ENCODE results near the gene MUC20.
A peak's percentile ranks its signal among the peaks of the same experiment; 100 is the strongest.
"Not testable (repeated sequence)": the region's sequence is repeated elsewhere in the genome, so short reads cannot be mapped to it uniquely, and the experiment has no call there.

MUC20 gene

GRCh38 chr3:195757827-195758226 is 37.0 kb downstream of the MUC20 start:
- DNase-seq: no peak

GRCh38 chr3:195758721-195759353 is 38.1 kb downstream of the MUC20 start:
- no peak for DNase-seq

- peak; percentile 27 for DNase-seq
These were observed 39.8 kb downstream of the MUC20 start for GRCh38 chr3:195760345-195761122.

GRCh38 chr3:195761123-195761566 is 40.4 kb downstream of the MUC20 start:
- DNase-seq: peak; percentile 37

- DNase-seq: no peak
These were observed 40.9 kb downstream of the MUC20 start for GRCh38 chr3:195761567-195762248.

GRCh38 chr3:195762249-195762585 is 41.4 kb downstream of the MUC20 start:
- DNase-seq: no peak

- DNase-seq: no peak
These were observed 41.8 kb downstream of the MUC20 start for GRCh38 chr3:195762611-195763010.

- DNase-seq: no peak
These were observed 42.5 kb downstream of the MUC20 start for GRCh38 chr3:195763076-195763830.

- no peak for DNase-seq
These were observed 43.4 kb downstream of the MUC20 start for GRCh38 chr3:195763843-195764825.

- DNase-seq: no peak
These were observed 44.4 kb downstream of the MUC20 start for GRCh38 chr3:195764961-195765706.

GRCh38 chr3:195766671-195767070 is 45.9 kb downstream of the MUC20 start:
- DNase-seq: no peak

GRCh38 chr3:195767792-195768191 is 47.0 kb downstream of the MUC20 start:
- no peak for DNase-seq

GRCh38 chr3:195768414-195768813 is 47.6 kb downstream of the MUC20 start:
- no peak for DNase-seq

GRCh38 chr3:195768831-195769303 is 48.1 kb downstream of the MUC20 start:
- no peak for DNase-seq

GRCh38 chr3:195769551-195769950 is 48.8 kb downstream of the MUC20 start:
- no peak for DNase-seq

GRCh38 chr3:195770081-195770840 is 49.5 kb downstream of the MUC20 start:
- no peak for DNase-seq

- DNase-seq: not testable (repeated sequence)
These were observed 50.3 kb downstream of the MUC20 start for GRCh38 chr3:195770841-195771645.

GRCh38 chr3:195771646-195772300 is 51.0 kb downstream of the MUC20 start:
- no peak for DNase-seq
